ENCODE data around the gene SLC9C2. TPM values are rescaled to one million over a fixed set of nuclear protein-coding genes. Genes with fewer than 3 reads are reported as not detected.
"Not testable (repeated sequence)": the region's sequence is repeated elsewhere in the genome, so short reads cannot be mapped to it uniquely, and the experiment has no call there.

The SLC9C2 gene
- total RNA-seq, 4 donors from 2014 or later: not detected

- Histone ChIP-seq H3K4me1 (no peaks in the 10 kb centered on the region), H3K36me3 (no peaks in the 10 kb centered on the region), H3K4me3 (no peak overlapping the region), H3K27ac (no peak overlapping the region), H3K27me3 (no peaks in the 10 kb centered on the region), H3K9me3 (no peaks in the 10 kb centered on the region)
- DNase-seq: no peak
- TF ChIP-seq POLR2A (IDR thresholded peaks at IDR 0.05) (no peak), CTCF (IDR thresholded peaks at IDR 0.05) (no peak)
Observed at GRCh38 chr1:173638043-173639021, 35.5 kb upstream of the SLC9C2 start.

- H3K27me3 ChIP-seq, DNase-seq, H3K27ac ChIP-seq, H3K36me3 ChIP-seq, H3K4me3 ChIP-seq, H3K9me3 ChIP-seq, H3K4me1 ChIP-seq: not testable (repeated sequence)
Observed at GRCh38 chr1:173637236-173638042, 34.6 kb upstream of the SLC9C2 start.

- Histone ChIP-seq H3K9me3 (no peaks in the 10 kb centered on the region), H3K27ac (no peak within 1 kb of the TSS), H3K4me3 (no peak within 1 kb of the TSS), H3K36me3 (no peaks in the 10 kb centered on the region), H3K4me1 (no peaks in the 10 kb centered on the region), H3K27me3 (no peaks in the 10 kb centered on the region)
- no peak for TF ChIP-seq CTCF (IDR thresholded peaks at IDR 0.05)
- no peak for TF ChIP-seq POLR2A (IDR thresholded peaks at IDR 0.05)
- no peak for DNase-seq
Observed at GRCh38 chr1:173635116-173635515, 32.2 kb upstream of the SLC9C2 start, which contains the start of gene TEX50. Gene TEX50, plus strand, starts transcription at chr1:173635338. Its CDS starts 184 bp downstream, at chr1:173635522.

GRCh38 chr1:173628888-173629287 lies 26.0 kb upstream of the SLC9C2 start:
- Histone ChIP-seq H3K27me3 (no peaks in the 10 kb centered on the region), H3K4me3 (no peak overlapping the region), H3K9me3 (no peaks in the 10 kb centered on the region), H3K4me1 (no peaks in the 10 kb centered on the region), H3K36me3 (no peaks in the 10 kb centered on the region), H3K27ac (no peak overlapping the region)
- DNase-seq: no peak
- TF ChIP-seq POLR2A (IDR thresholded peaks at IDR 0.05) (no peak), CTCF (IDR thresholded peaks at IDR 0.05) (no peak)

- H3K9me3 ChIP-seq: no peaks in the 10 kb centered on the region
- H3K4me3 ChIP-seq: no peak overlapping the region
- TF ChIP-seq CTCF (IDR thresholded peaks at IDR 0.05) (no peak), POLR2A (IDR thresholded peaks at IDR 0.05) (no peak)
- no peaks in the 10 kb centered on the region for H3K27me3 ChIP-seq
- no peaks in the 10 kb centered on the region for H3K4me1 ChIP-seq
- no peak overlapping the region for H3K27ac ChIP-seq
- no peak for DNase-seq
- no peaks in the 10 kb centered on the region for H3K36me3 ChIP-seq
Observed at GRCh38 chr1:173627269-173627668, 24.4 kb upstream of the SLC9C2 start.

GRCh38 chr1:173616859-173617258 lies 14.0 kb upstream of the SLC9C2 start:
- H3K27me3 ChIP-seq: no peaks in the 10 kb centered on the region
- TF ChIP-seq POLR2A (IDR thresholded peaks at IDR 0.05): no peak
- TF ChIP-seq CTCF (IDR thresholded peaks at IDR 0.05): no peak
- H3K9me3 ChIP-seq: peaks cover 0 to 4% (median 0%) of the 10 kb centered on the region in 4 donors
- H3K36me3 ChIP-seq: no peaks in the 10 kb centered on the region
- no peak overlapping the region for H3K4me3 ChIP-seq
- DNase-seq: no peak
- no peaks in the 10 kb centered on the region for H3K4me1 ChIP-seq
- H3K27ac ChIP-seq: no peak overlapping the region

GRCh38 chr1:173613086-173613485 lies 10.2 kb upstream of the SLC9C2 start:
- not testable (repeated sequence) for H3K36me3 ChIP-seq, H3K27me3 ChIP-seq, H3K4me3 ChIP-seq, DNase-seq, H3K9me3 ChIP-seq, H3K27ac ChIP-seq, H3K4me1 ChIP-seq

Measured in Peyer's patch (tissue), 4 donors.